Embryonic facial prominence (tissue), 1 donor: Measurements from ENCODE around the gene PPARA.

ENCODE experiments used
- DNase-seq: peaks from one replicate; pipeline ENCODE4 v3.0.0-alpha.2; 2016; ENCODE audit errors: extremely low spot score

The PPARA gene

GRCh38 chr22:46203601-46203980, 53.3 kb downstream of the PPARA start:
- no peak for DNase-seq

DNA sequence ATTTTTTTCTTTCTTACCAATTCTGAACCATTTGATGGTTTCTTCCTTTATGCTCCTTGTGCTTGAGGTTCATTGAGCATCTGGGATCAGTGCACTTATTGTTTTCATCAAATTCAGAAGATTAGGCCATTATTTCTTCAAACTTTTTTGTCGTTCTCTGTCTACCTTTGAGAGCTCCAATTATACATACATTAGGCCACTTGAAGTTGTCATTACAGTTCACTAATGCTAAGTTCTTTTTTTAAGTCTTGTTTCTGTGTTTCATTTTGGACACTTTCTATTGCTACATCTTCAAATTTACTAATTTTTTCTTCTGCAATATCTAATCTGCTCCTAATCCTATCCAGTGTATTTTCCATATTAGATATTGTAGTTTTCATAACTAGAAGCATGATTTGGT, 58.9 kb downstream of the PPARA start:
- DNase-seq, result no peak

DNA sequence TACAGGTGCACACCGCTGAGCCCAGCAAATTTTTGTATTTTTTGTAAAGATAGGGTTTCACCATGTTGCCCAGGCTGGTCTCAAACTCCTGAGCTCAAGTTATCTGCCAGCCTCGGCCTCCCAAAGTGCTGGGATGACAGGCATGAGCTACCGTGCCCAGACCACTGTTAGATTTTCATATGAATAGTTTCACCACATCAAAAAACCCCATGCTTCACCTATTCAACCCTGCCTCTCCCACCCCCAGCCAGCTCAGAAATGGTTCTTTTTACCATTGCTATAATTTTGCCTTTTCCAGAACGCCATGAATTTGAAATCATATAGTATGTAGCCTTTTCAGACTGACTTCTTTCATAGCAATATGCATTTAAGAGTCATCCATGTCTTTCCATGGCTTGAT, 61.9 kb downstream of the PPARA start:
- no peak for DNase-seq

DNA sequence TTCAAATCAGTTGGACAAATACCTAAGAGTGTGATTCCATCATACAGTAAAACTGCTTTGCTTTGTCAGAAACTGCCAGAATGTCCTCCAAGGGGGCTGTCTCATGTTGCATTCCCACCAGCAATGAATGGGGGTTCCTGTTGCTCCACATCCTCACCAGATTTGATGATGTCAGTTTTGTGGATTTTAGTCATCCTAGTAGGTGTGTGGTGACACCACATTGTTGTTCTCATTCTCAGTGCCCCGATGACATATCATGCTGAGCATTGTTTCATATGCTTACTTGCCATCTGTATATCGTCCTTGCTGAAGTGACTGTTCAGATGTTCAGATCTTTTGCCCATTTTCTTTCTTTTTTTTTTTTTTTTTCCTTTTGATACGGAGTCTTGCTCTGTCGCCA, 62.7 kb downstream of the PPARA start:
- no peak for DNase-seq

DNA sequence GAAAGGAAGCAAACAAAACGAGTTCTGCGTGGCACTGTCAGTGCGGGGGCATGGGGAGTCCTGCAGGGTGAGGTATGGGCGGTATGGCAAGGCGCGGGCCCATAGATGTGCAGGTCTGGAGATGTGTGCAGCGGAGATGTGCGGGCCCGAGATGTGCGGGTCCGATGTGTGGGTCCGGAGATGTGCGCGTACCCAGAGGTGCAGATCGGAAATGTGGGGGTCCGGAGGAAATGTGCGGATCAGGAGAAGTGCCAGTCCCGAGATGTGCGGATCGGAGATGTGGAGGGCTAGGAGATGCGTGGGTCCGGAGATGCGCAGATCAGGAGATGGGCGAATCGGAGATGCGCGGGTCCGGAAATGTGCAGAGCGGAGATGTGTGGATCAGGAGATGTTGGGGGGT, 63.8 kb downstream of the PPARA start:
- DNase-seq, result no peak

GRCh38 chr22:46214616-46215015, 64.3 kb downstream of the PPARA start:
- no peak for DNase-seq

- no peak for DNase-seq
Measured at GRCh38 chr22:46219636-46220035, 69.3 kb downstream of the PPARA start.

DNA sequence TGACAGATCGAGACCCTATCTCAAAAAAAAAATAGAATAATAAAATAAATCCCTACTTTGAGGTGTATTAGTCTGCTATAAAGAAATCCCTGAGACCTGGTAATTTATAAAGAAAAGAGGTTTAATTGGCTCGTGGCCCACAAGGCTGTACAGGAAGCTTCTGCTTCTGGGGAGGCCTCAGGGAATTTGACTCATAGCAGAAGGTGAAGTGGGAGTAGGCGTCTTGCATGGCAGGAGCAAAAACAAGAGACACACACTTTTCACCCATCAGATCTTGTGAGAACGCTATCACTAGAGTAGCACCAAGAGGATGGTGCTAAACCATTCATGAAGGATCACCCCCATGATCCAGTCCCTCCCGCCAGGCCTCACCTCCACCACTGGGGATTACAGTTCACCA, 70.6 kb downstream of the PPARA start:
- DNase-seq, result no peak

GRCh38 chr22:46224044-46224897, 73.9 kb downstream of the PPARA start:
- DNase-seq, result no peak

DNA sequence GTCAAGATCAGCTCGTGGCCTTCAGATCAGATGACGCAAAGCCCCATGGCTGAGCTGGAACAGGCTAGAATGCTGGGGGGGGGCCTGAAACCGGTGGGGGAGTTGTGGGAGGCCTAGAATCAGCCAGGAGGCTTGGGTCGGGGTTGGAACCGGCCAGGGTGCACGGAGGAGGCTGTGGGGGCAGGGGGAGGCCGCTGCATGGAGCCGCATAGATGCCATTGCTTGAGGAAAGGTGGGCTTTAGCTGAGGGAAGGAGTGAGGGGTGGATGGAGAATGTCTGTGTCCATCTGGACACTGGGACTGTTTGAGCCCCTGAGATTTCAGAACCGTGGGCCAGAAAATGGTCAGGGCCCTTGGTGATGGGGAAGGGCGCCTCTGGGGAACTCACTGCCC, 74.6 kb downstream of the PPARA start:
- DNase-seq, result no peak

GRCh38 chr22:46225631-46226030, 75.3 kb downstream of the PPARA start:
- DNase-seq, result no peak

- DNase-seq, result no peak
Measured at GRCh38 chr22:46226577-46226976, 76.3 kb downstream of the PPARA start.

DNA sequence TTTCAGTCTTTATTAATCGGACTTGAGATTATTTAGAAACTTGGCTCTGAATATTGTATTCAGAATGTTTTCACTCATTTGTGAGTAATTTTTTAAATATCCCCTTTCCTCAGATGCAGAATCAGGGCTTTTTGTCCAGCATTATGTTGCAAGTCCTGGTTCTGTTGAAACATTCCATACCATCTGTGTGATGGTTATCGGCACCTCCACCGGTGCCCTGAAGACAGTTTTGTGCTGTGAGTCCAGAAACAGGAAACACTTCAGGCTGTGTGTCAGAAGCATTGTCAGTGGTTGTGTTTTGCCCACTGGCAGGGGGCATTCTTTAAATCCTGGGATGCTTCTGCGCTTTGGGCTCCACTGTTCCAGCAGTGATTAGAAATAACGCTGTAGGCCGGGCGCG, 79.4 kb downstream of the PPARA start:
- DNase-seq, result no peak

DNA sequence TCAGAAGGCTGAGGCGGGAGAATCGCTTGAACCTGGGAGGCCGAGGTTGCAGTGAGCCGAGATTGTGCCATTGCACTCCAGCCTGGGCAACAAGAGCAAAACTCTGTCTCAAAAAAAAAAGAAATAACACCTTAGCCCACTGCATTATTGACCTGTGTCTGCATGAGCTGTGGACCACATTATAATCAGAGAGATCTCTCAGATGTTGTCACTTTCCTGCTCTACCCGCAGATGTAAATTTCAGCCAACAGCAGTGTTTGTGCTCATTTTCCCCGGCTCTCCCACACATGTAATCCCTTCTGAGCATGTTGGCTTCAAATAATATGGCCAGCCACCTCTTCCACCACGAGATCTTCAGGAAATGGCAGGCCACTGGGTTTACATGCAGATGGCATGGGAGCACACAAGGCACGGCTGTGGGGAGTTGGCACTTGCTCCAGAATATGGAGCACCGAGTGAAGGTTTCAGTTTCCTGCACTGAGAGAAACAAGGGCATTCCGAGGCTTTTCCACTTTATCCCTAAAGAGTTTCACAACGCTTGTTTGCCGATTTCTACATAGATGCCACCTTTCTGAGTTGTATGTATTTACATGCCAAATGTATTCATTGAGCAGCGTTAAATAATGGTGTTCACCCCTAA, 80.1 kb downstream of the PPARA start:
- no peak for DNase-seq

- DNase-seq, result no peak
Measured at GRCh38 chr22:46233231-46233630, 82.9 kb downstream of the PPARA start.

DNA sequence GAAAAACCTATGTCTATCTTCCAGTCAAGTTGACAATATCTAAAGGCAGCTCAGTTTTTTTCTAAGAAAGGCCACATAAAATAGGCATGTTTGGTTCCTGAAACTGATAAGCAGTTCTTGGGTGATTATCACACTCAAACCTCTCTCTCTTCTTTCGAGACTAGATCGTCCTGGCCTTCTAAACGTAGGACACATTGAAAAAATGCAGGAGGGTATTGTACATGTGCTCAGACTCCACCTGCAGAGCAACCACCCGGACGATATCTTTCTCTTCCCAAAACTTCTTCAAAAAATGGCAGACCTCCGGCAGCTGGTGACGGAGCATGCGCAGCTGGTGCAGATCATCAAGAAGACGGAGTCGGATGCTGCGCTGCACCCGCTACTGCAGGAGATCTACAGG, 84.6 kb downstream of the PPARA start:
- no peak for DNase-seq

GRCh38 chr22:46237453-46238124, 87.3 kb downstream of the PPARA start:
- no peak for DNase-seq

GRCh38 chr22:46238541-46238940, 88.2 kb downstream of the PPARA start:
- DNase-seq, result no peak

DNA sequence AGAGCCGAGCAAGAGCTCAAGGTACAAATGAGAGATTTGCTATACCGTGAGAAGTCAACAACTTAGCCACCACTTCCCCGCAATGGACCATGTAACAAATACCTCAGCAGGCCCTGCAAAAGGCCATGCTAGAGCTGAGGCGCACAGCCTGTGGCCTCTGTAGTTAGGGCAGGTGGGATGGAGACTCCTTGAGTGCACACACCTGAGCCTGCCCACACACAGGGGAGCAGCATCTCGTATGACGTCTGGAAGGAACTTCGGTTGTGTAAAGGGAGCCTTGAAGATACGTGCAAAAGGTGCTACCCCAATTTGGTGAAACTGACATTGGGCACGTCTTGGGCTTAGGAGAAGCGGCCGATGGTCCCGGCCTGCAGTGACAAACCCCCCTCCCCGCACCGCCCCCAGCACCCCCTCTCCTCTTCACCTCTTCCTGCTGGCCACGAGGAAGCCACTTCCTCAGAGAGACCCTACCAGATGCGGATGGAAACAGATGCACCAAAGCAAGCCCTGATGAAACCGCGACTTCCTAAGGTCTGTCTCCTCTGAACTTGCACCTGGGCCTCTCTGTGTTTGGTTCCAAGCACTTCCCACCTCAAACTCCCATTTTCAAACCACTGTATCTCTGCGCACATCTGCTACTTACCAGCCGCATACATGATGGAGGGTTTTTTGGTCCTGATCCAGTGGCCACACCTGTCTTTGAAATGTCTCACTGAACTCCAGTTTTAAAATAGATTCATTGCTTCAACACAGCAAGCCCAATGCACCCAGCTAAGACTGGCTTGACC, 89.1 kb downstream of the PPARA start:
- no peak for DNase-seq

DNA sequence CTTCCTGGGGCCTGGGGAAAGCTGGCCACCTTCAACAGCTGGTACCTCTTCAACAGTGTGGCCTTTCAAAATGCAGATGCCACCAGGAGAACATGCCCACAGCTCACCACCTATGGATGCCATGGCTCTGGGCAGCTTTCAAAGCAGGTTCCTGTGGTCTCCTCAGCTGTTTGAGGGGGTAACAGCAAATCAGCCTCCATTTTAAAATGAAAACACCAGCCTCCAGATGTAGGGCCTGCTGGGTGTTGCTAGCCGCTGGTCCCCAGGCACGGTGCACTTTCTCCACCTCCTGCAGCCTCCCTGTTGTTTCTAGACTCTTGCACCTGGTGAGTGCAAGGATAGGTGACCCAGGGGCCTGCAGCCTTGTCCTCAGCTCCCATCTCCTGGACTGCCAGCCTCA, 89.7 kb downstream of the PPARA start:
- no peak for DNase-seq

GRCh38 chr22:46240506-46240905, 90.2 kb downstream of the PPARA start:
- no peak for DNase-seq

DNA sequence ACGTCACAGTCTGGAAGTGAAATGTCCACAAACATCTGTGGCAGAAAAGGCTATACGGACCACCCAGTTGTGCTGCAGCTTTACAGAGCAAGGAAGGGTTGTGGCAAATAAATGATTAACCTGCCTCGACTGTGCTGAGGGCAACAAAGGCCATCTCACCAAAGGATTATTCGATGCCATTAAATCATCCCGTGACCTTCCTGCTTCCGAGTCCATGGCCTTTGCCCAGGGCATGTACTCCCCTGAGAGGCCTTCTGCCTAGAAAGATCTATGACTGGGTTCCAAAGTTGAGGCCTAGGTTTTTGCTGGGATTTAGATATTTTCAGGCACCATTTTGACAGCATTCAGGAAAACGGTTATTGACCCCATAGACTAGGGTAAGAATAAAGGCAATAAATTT, 90.6 kb downstream of the PPARA start:
- no peak for DNase-seq
